Measurements from ENCODE around the gene B3GNT4.

Gene B3GNT4

DNA sequence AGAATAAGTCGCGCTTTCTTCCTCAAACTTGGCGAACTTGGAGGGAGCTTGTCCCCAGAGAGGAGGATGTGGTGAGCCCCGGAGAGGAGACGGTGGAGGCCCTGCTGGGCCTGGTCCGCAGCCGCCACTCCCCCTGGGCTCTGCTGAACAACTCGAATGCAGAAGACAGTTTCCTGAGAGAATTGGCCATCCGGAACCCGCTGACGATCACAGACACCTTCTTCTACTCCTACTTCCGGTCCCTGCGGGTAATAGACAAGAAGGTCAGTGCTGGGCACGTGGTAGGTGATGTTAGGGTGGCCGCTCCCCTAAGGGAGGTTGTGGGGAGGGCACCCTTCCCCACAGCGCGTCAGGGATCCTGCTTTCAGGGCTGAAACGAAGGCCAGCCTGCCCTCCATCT, 19.0 kb upstream of the B3GNT4 start:
- no peaks in the 10 kb centered on the region for H3K9me3 Mint-ChIP-seq
- H3K27me3 Mint-ChIP-seq (ENCODE audit: low read depth), result peaks cover 10% of the 10 kb centered on the region
- H3K4me3 Mint-ChIP-seq, result peak overlapping the region; percentile 72 to 77 (median 76)
- TF ChIP-seq, protein P1, sequence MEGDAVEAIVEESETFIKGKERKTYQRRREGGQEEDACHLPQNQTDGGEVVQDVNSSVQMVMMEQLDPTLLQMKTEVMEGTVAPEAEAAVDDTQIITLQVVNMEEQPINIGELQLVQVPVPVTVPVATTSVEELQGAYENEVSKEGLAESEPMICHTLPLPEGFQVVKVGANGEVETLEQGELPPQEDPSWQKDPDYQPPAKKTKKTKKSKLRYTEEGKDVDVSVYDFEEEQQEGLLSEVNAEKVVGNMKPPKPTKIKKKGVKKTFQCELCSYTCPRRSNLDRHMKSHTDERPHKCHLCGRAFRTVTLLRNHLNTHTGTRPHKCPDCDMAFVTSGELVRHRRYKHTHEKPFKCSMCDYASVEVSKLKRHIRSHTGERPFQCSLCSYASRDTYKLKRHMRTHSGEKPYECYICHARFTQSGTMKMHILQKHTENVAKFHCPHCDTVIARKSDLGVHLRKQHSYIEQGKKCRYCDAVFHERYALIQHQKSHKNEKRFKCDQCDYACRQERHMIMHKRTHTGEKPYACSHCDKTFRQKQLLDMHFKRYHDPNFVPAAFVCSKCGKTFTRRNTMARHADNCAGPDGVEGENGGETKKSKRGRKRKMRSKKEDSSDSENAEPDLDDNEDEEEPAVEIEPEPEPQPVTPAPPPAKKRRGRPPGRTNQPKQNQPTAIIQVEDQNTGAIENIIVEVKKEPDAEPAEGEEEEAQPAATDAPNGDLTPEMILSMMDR (IDR thresholded peaks at IDR 0.05; ENCODE audit: unreplicated experiment in 3 of 3), result no peak
- no peak overlapping the region for H3K27ac Mint-ChIP-seq
- no peaks in the 10 kb centered on the region for H3K36me3 Mint-ChIP-seq (ENCODE audit: low read depth)
- H3K4me1 Mint-ChIP-seq, result no peaks in the 10 kb centered on the region

- Mint-ChIP-seq H3K4me1 (no peaks in the 10 kb centered on the region), H3K27me3 (ENCODE audit: low read depth) (peaks cover 10% of the 10 kb centered on the region), H3K36me3 (ENCODE audit: low read depth) (no peaks in the 10 kb centered on the region), H3K4me3 (peak overlapping the region; percentile 72 to 77 (median 76)), H3K27ac (no peak overlapping the region), H3K9me3 (no peaks in the 10 kb centered on the region)
- TF ChIP-seq, protein P1 (IDR thresholded peaks at IDR 0.05; ENCODE audit: unreplicated experiment in 3 of 3), result no peak
These were observed 18.4 kb upstream of the B3GNT4 start for GRCh38 chr12:122185079-122185478.

GRCh38 chr12:122185494-122186082, 17.9 kb upstream of the B3GNT4 start:
- TF ChIP-seq, protein P1 (IDR thresholded peaks at IDR 0.05; ENCODE audit: unreplicated experiment in 3 of 3), result no peak
- Mint-ChIP-seq H3K27ac (no peak overlapping the region), H3K27me3 (ENCODE audit: low read depth) (peaks cover 6% of the 10 kb centered on the region), H3K4me3 (no peak overlapping the region), H3K9me3 (no peaks in the 10 kb centered on the region), H3K36me3 (ENCODE audit: low read depth) (no peaks in the 10 kb centered on the region), H3K4me1 (no peaks in the 10 kb centered on the region)

DNA sequence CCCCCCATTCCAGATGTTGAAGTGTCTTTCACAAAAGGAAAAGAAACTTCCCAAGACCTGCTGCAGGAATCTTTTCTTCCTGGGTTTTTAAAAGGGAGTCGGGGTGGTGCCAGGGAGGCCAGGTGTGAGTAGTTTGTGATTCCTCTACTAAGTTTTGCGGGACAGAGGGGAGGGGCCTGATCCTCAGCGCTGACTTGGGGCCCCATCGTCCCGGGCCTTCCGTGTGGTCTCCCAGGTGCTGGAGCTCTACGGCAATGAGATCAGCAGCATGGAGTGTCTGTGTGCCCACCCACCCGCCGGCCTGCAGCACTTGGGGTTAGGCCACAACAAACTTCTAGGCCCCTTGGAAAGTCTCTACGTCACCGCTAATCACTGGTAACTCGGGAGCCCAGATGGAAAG, 16.0 kb upstream of the B3GNT4 start:
- TF ChIP-seq, protein P1 (IDR thresholded peaks at IDR 0.05; ENCODE audit: unreplicated experiment in 3 of 3), result no peak
- Mint-ChIP-seq H3K4me3 (no peak overlapping the region), H3K27me3 (ENCODE audit: low read depth) (peaks cover 3% of the 10 kb centered on the region), H3K9me3 (no peaks in the 10 kb centered on the region), H3K27ac (no peak overlapping the region), H3K4me1 (no peaks in the 10 kb centered on the region), H3K36me3 (ENCODE audit: low read depth) (no peaks in the 10 kb centered on the region)

DNA sequence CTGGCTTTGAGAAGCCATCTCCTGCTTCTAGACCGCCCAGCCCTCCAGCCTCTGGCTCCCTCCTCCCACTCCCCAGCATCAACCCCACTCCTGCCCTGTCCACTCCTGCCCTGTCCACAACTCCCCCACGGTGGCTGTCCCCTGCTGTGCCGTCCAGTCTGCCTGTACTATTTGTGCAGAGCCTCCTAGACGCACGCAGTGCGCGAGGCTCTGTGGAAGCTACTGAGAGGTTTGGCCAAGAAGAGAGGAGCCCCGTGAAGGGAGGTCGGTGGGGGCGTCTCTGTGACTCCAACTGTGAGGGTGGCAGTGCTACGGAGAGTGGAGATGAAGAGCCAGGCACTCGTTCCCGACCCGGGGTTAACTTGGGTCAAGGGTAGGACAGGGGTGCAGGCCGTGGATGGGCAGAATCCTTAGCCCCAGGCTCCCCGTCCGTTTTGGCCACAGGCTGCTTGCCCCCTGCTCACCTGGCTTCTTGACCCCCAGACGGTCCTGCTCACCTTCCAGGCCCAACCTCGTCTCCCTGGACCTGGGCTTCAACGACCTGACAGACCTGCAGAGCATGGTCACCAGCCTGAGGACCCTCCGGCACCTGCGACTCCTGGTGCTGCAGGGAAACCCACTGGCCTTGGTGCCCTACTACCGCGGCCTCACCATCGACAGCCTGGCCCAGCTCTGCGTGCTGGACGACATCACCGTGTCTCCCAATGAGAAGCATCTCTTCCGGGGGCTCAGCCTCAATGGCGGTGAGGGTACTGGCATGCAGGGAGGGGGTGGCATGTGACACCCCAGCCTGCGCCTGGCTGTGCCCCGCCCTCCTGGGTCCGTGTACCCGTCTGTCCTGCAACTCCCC, 13.7 kb upstream of the B3GNT4 start:
- no peak overlapping the region for H3K27ac Mint-ChIP-seq
- no peak overlapping the region for H3K4me3 Mint-ChIP-seq
- TF ChIP-seq, protein P1 (IDR thresholded peaks at IDR 0.05; ENCODE audit: unreplicated experiment in 3 of 3), result no peak
- peaks cover 4% of the 10 kb centered on the region for H3K9me3 Mint-ChIP-seq
- no peaks in the 10 kb centered on the region for H3K36me3 Mint-ChIP-seq (ENCODE audit: low read depth)
- no peaks in the 10 kb centered on the region for H3K27me3 Mint-ChIP-seq (ENCODE audit: low read depth)
- no peaks in the 10 kb centered on the region for H3K4me1 Mint-ChIP-seq

Data from nephron (organoid).